WTC11 (cell line): ENCODE results near the gene PLPPR3. TPM values are rescaled to one million over a fixed set of nuclear protein-coding genes. Genes with fewer than 3 reads are reported as not detected.
"Not testable (repeated sequence)": the region's sequence is repeated elsewhere in the genome, so short reads cannot be mapped to it uniquely, and the experiment has no call there.

Experiments used
- ATAC-seq: fragments of 200-7000 bp; cut with Tn5 transposase; 2 replicates; pipeline ENCODE4 v1.10.0; 2021; ENCODE audit warnings: mild to moderate bottlenecking, moderate library complexity
- CTCF ChIA-PET: fragments of 300-600 bp; sonication (Branson Sonifier 250); formaldehyde crosslinking; loops from one replicate; lab custom pipeline; 2021; ENCODE audit warnings: antibody characterized with exemption; lab: Charles Lee
- POLR2A ChIA-PET: fragments of 350-600 bp; sonication (Branson Sonifier 250); formaldehyde crosslinking; loops from one replicate; lab custom pipeline; 2021; ENCODE audit warnings: antibody characterized with exemption; lab: Charles Lee
- DNase-seq: peaks from one replicate; pipeline ENCODE4 v3.0.0; 2021; ENCODE audit warnings: low spot score
- H3K27ac Mint-ChIP-seq: 2 replicates; pipeline ENCODE4 v1.8.0; 2021; ENCODE audit warnings: mixed read lengths
- H3K27me3 Mint-ChIP-seq: 2 replicates; pipeline ENCODE4 v1.8.0; 2021; ENCODE audit warnings: low read depth, mild to moderate bottlenecking, moderate library complexity, mixed read lengths
- H3K36me3 Mint-ChIP-seq: 2 replicates; pipeline ENCODE4 v1.8.0; 2021; ENCODE audit warnings: mixed read lengths
- H3K4me1 Mint-ChIP-seq: 2 replicates; pipeline ENCODE4 v1.8.0; 2022; ENCODE audit warnings: mixed read lengths
- H3K4me3 Mint-ChIP-seq: 2 replicates; pipeline ENCODE4 v1.8.0; 2021; ENCODE audit warnings: mild to moderate bottlenecking, moderate library complexity, mixed read lengths
- H3K9me3 Mint-ChIP-seq: 2 replicates; pipeline ENCODE4 v1.8.0; 2021; ENCODE audit warnings: mixed read lengths
- E2F5 ChIP-seq: sonication (generic); formaldehyde crosslinking; IDR thresholded peaks from 2 replicates; pipeline ENCODE4 v1.8.1; 2022; ENCODE audit warnings: mild to moderate bottlenecking, moderate library complexity, missing genetic modification reagents
- ELF4 ChIP-seq: sonication (generic); formaldehyde crosslinking; IDR thresholded peaks from 2 replicates; pipeline ENCODE4 v1.8.1; 2022; ENCODE audit warnings: low read depth, mild to moderate bottlenecking, moderate library complexity, missing genetic modification reagents
- ETV6 ChIP-seq: sonication (generic); formaldehyde crosslinking; IDR thresholded peaks from 2 replicates; pipeline ENCODE4 v1.8.1; 2022; ENCODE audit warnings: mild to moderate bottlenecking, missing genetic modification reagents
- GABPB1 ChIP-seq: sonication (generic); formaldehyde crosslinking; IDR thresholded peaks from 2 replicates; pipeline ENCODE4 v1.8.1; 2023; ENCODE audit warnings: mild to moderate bottlenecking, missing genetic modification reagents
- GRHL2 ChIP-seq: fragments of 250-450 bp; sonication (Bioruptor Pico); IDR thresholded peaks from 2 replicates; pipeline ENCODE4 v1.8.0; 2022; ENCODE audit warnings: mild to moderate bottlenecking, moderate library complexity; ENCODE audit not compliant: insufficient replicate concordance, severe bottlenecking
- MYBL2 ChIP-seq: sonication (generic); formaldehyde crosslinking; IDR thresholded peaks from 2 replicates; pipeline ENCODE4 v1.8.1; 2023; ENCODE audit warnings: mild to moderate bottlenecking, moderate library complexity, missing genetic modification reagents
- OVOL2 ChIP-seq: fragments of 250-450 bp; sonication (Bioruptor Pico); IDR thresholded peaks from 2 replicates; pipeline ENCODE4 v1.9.0; 2021; ENCODE audit warnings: mild to moderate bottlenecking, borderline replicate concordance
- SMAD3 ChIP-seq: sonication (generic); formaldehyde crosslinking; IDR thresholded peaks from 2 replicates; pipeline ENCODE4 v1.8.0; 2022; ENCODE audit warnings: missing genetic modification reagents, mild to moderate bottlenecking, borderline replicate concordance
- TCF7 ChIP-seq: sonication (generic); formaldehyde crosslinking; IDR thresholded peaks from 2 replicates; pipeline ENCODE4 v1.8.0; 2022; ENCODE audit warnings: mild to moderate bottlenecking, low read depth, missing genetic modification reagents, moderate library complexity
- ZNF121 ChIP-seq: sonication (generic); formaldehyde crosslinking; IDR thresholded peaks from 2 replicates; pipeline ENCODE4 v1.8.0; 2023; ENCODE audit warnings: missing genetic modification reagents
- total RNA-seq: library from RNA; stranded (reverse); gene quantifications from 3 replicates; pipeline ENCODE4 v1.2.3, GENCODE V29; 2021
- TF ChIP-seq, protein P1 (sequence below): sonication (generic); formaldehyde crosslinking; IDR thresholded peaks from 2 replicates; pipeline ENCODE4 v1.8.0; 2022; ENCODE audit warnings: mild to moderate bottlenecking, missing genetic modification reagents
- TF ChIP-seq, protein P2 (sequence below): sonication (generic); formaldehyde crosslinking; IDR thresholded peaks from 2 replicates; pipeline ENCODE4 v1.8.1; 2022; ENCODE audit warnings: missing genetic modification reagents, borderline replicate concordance
- TF ChIP-seq, protein P3 (sequence below): fragments of 200-600 bp; IDR thresholded peaks from 2 replicates; pipeline ENCODE4 v1.8.0; 2022; ENCODE audit warnings: antibody characterized with exemption
- TF ChIP-seq, protein P4 (sequence below): sonication (generic); formaldehyde crosslinking; IDR thresholded peaks from 2 replicates; pipeline ENCODE4 v1.8.0; 2023; ENCODE audit warnings: missing genetic modification reagents, mild to moderate bottlenecking, borderline replicate concordance
- TF ChIP-seq, protein P5 (sequence below): fragments of 250-450 bp; sonication (Bioruptor Pico); conservative IDR thresholded peaks from 2 replicates; pipeline ENCODE4 v1.9.0; 2021; ENCODE audit warnings: mild to moderate bottlenecking

The PLPPR3 gene
- total RNA-seq, 1 experiment from 2014 or later, result 60.6 TPM

- TF ChIP-seq, protein P1, sequence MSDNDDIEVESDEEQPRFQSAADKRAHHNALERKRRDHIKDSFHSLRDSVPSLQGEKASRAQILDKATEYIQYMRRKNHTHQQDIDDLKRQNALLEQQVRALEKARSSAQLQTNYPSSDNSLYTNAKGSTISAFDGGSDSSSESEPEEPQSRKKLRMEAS, result peak; percentile 65; the same call in 1 of the 2 replicates
- TF ChIP-seq, protein P2, sequence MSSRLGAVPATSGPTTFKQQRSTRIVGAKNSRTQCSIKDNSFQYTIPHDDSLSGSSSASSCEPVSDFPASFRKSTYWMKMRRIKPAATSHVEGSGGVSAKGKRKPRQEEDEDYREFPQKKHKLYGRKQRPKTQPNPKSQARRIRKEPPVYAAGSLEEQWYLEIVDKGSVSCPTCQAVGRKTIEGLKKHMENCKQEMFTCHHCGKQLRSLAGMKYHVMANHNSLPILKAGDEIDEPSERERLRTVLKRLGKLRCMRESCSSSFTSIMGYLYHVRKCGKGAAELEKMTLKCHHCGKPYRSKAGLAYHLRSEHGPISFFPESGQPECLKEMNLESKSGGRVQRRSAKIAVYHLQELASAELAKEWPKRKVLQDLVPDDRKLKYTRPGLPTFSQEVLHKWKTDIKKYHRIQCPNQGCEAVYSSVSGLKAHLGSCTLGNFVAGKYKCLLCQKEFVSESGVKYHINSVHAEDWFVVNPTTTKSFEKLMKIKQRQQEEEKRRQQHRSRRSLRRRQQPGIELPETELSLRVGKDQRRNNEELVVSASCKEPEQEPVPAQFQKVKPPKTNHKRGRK (CRISPR knock-in tag), result no peak
- TF ChIP-seq MYBL2 (CRISPR knock-in tag) (no peak), ELF4 (CRISPR knock-in tag) (no peak), E2F5 (CRISPR knock-in tag) (no peak), GABPB1 (CRISPR knock-in tag) (no peak)
- TF ChIP-seq, all 79 proteins: peak for 4
Measured at GRCh38 chr19:843180-843835, 21.6 kb upstream of the PLPPR3 start (continued).

DNA sequence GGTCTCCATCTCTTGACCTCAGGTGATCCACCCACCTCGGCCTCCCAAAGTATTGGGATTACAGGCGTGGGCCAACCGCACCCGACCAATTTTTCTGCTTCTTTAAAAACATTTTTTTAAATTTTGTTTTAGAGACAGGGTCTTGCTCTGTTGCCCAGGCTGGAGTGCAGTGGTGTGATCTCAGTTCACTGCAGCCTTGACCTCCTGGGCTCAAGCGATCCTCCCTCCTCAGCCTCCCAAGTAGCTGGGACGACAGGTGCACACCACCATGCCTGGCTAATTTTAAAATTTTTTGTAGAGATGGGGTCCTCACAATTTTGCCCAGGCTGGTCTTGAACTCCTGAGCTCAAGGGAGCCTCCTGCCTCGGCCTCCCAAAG, 21.0 kb upstream of the PLPPR3 start:
- H3K36me3 Mint-ChIP-seq, H3K27ac Mint-ChIP-seq, H3K9me3 Mint-ChIP-seq, ATAC-seq, DNase-seq, H3K4me1 Mint-ChIP-seq: not testable (repeated sequence)
- Mint-ChIP-seq H3K27me3 (peaks cover 42% of the 10 kb centered on the region), H3K4me3 (peak overlapping the region; percentile 41; the same call in 1 of the 2 replicates)
- CTCF ChIA-PET, result interaction anchor here (0.7 to 1.1 kb wide), 3 partner anchors 14 to 260 kb away, joined by 3 to 6 read pairs (median 3); no protein-coding TSS in a partner anchor
- POLR2A ChIA-PET, result interaction anchor here (0.6 kb wide), 1 partner anchor 1701 kb away, joined by 3 read pairs; no protein-coding TSS in a partner anchor
- peak; percentile 50; the same call in 1 of the 2 replicates for TF ChIP-seq ZNF121 (CRISPR knock-in tag)

DNA sequence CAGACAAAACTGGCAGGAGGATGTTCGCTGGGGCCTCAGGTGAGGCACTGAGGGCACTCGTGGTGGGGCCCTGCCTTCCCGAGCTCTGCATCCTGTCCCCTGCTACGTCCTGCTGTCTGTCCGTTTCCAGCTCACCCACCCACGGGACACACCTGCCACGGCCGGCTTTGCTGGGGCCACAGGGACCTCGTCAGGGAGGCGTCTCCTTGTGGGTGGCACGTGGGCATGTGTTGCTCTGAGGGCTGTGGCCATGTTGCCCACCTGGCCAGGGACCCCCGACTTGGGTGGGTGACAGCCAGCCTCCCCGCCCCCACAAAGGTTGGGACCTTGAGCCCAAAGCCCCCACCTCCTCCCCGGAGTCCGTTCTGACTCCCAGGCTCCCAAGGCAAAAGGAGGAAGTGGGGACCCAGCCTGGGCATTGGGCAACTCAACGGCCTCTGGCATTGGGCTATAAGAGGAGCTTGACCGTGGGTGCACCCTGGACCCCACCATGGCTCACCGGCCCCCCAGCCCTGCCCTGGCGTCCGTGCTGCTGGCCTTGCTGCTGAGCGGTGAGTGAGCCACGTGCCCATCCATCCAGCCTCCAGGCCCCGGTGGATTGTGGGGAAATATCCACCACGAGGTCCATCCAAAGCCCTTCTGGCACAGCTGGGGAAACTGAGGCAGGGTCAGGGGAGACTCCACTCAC, 18.9 kb upstream of the PLPPR3 start, which contains the start of gene PRTN3:
Gene PRTN3 (plus strand): TSS at position 481 of the 688 bp plus-strand sequence. CDS start 10 bp downstream, at position 491.
- no peaks in the 10 kb centered on the region for H3K4me1 Mint-ChIP-seq
- DNase-seq, result no peak
- no peaks in the 10 kb centered on the region for H3K36me3 Mint-ChIP-seq
- H3K4me3 Mint-ChIP-seq, result no peak within 1 kb of the TSS
- H3K27me3 Mint-ChIP-seq, result peaks cover 39% of the 10 kb centered on the region
- no peak for TF ChIP-seq GRHL2 (CRISPR knock-in tag)
- TF ChIP-seq, protein P3, sequence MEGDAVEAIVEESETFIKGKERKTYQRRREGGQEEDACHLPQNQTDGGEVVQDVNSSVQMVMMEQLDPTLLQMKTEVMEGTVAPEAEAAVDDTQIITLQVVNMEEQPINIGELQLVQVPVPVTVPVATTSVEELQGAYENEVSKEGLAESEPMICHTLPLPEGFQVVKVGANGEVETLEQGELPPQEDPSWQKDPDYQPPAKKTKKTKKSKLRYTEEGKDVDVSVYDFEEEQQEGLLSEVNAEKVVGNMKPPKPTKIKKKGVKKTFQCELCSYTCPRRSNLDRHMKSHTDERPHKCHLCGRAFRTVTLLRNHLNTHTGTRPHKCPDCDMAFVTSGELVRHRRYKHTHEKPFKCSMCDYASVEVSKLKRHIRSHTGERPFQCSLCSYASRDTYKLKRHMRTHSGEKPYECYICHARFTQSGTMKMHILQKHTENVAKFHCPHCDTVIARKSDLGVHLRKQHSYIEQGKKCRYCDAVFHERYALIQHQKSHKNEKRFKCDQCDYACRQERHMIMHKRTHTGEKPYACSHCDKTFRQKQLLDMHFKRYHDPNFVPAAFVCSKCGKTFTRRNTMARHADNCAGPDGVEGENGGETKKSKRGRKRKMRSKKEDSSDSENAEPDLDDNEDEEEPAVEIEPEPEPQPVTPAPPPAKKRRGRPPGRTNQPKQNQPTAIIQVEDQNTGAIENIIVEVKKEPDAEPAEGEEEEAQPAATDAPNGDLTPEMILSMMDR, result no peak
- TF ChIP-seq, all 79 proteins: peak for 0
- ChIA-PET POLR2A (no interaction called here), CTCF (no interaction called here)
- H3K27ac Mint-ChIP-seq, result no peak within 1 kb of the TSS
- no peak for ATAC-seq
- H3K9me3 Mint-ChIP-seq, result peaks cover 4% of the 10 kb centered on the region

DNA sequence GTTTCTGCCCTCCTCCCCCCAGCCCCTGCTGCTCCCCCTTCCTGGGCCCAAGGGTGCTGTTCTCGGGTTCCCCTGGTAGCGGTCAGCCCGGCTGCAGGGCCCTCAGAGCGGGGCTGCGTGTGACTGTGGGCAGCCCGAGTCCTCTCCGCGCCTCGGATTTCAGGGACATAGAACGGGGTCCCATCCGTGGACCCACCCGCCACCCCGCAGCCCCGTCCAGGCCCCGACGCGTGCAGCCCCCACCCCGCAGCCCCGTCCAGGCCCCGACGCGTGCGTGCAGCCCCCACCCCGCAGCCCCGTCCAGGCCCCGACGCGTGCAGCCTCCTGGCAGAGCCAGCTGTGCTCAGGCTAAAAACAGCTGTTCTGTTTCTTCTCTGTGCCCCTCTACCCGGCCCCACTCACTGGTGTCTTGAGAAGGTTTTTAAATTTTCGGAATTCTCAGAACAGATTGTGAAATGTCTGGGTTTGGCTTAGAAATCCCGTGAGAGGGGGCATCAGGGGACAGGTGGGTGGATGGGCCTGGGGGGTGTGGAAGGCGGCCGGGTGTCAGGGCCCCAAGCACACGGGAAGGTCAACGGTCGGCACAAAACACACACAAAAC, 13.6 kb upstream of the PLPPR3 start:
- no peak for DNase-seq
- no peaks in the 10 kb centered on the region for H3K27me3 Mint-ChIP-seq
- H3K4me3 Mint-ChIP-seq, result no peak overlapping the region
- H3K36me3 Mint-ChIP-seq, result no peaks in the 10 kb centered on the region
- H3K9me3 Mint-ChIP-seq, result no peaks in the 10 kb centered on the region
- H3K27ac Mint-ChIP-seq, result no peak overlapping the region
- ATAC-seq, result no peak
- ChIA-PET POLR2A (no interaction called here), CTCF (no interaction called here)
- H3K4me1 Mint-ChIP-seq, result no peaks in the 10 kb centered on the region
- TF ChIP-seq ETV6 (no peak), TCF7 (CRISPR knock-in tag) (no peak), SMAD3 (CRISPR knock-in tag) (no peak), OVOL2 (CRISPR knock-in tag) (no peak)
- TF ChIP-seq, protein P4, sequence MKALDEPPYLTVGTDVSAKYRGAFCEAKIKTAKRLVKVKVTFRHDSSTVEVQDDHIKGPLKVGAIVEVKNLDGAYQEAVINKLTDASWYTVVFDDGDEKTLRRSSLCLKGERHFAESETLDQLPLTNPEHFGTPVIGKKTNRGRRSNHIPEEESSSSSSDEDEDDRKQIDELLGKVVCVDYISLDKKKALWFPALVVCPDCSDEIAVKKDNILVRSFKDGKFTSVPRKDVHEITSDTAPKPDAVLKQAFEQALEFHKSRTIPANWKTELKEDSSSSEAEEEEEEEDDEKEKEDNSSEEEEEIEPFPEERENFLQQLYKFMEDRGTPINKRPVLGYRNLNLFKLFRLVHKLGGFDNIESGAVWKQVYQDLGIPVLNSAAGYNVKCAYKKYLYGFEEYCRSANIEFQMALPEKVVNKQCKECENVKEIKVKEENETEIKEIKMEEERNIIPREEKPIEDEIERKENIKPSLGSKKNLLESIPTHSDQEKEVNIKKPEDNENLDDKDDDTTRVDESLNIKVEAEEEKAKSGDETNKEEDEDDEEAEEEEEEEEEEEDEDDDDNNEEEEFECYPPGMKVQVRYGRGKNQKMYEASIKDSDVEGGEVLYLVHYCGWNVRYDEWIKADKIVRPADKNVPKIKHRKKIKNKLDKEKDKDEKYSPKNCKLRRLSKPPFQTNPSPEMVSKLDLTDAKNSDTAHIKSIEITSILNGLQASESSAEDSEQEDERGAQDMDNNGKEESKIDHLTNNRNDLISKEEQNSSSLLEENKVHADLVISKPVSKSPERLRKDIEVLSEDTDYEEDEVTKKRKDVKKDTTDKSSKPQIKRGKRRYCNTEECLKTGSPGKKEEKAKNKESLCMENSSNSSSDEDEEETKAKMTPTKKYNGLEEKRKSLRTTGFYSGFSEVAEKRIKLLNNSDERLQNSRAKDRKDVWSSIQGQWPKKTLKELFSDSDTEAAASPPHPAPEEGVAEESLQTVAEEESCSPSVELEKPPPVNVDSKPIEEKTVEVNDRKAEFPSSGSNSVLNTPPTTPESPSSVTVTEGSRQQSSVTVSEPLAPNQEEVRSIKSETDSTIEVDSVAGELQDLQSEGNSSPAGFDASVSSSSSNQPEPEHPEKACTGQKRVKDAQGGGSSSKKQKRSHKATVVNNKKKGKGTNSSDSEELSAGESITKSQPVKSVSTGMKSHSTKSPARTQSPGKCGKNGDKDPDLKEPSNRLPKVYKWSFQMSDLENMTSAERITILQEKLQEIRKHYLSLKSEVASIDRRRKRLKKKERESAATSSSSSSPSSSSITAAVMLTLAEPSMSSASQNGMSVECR, result no peak
- TF ChIP-seq, protein P5, sequence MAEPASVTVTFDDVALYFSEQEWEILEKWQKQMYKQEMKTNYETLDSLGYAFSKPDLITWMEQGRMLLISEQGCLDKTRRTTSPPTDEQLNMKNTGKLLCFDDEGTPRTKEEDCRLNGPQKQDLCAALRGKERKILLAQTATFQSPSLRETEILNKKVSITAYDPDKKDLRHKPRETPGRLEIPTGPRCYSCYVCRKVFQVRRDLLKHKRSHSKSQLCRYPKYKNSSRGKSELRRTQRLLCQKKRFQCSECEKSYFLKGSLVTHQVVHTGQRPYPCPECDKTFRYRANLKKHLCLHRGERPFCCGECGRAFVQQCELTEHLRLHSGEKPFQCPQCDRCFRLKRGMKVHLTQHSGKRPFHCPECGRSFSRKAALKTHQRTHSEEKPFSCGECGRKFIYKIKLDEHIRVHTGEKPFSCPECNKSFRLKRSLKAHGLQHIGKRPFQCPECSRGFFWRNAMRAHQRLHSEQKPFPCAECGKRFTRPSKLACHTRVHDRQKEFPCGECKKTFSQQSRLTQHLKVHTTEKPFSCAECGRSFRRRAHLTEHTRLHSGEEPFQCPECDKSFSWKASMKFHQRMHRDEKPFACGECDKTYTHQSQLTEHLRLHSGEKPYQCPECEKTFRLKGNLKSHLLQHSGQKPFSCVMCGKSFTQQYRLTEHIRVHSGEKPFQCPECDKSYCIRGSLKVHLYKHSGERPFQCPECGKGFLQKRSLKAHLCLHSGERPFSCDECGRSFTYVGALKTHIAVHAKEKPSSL, result no peak
